ENCODE results near the gene UCK1. TPM values are rescaled to one million over a fixed set of nuclear protein-coding genes. Genes with fewer than 3 reads are reported as not detected.

The UCK1 gene
- total and polyA plus RNA-seq, 10 of the 15 experiments (the other 5 are each of a cell fraction or from before 2014, with no cell fraction given): 0.31 to 27.0 (median 18.7) TPM

DNA sequence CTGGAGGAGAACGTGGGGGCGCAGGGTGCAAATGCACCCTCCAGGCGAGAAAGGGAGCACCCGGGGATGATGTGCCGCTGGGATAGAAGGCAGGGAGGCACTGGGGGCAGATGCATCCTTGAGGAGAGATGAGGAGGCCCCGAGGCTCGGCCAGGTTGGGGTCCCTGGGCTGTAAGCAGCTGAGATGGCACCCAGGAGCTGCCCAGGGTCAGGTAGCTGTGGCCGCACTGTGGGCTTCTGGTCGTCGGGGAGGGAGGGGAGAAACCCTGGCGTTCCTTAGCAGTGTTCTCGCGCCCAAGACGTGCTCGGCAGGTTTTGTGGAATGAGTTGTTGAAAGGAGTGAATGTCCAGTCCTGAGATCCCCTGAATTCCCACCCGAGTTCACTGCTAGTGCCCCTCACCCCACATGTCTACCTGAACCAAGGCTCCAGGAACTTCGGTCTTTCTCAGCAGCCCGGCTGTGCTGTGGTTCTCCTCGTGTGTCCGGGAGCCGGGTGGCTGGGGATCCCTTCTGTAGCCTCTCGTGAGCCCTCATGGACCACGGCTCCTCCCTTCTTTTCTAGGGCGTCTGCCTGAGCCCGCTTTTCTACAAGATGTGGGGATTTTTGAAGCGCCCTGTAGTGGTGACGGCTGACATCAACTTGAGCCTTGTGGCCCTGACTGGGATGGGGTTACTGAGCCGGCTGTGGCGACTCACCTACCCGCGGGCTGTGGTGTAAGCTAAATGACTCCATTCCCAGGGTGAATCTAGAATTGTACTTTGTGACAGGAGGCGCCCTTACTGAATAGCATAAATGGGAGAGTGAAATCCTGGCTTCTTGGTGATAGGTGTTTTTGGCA is 27.2 kb downstream of the UCK1 start:
- H3K4me3 ChIP-seq: peak overlapping the region; percentile 90
- ChIA-PET POLR2A (interaction anchor here (0.5 to 0.7 kb wide), 2 partner anchors 130 to 234 kb away, joined by 3 read pairs; no protein-coding TSS in a partner anchor), RAD21 (ENCODE audit: unreplicated experiment) (interaction anchor here (0.6 kb wide), 1 partner anchor 174 kb away, joined by 3 read pairs; no protein-coding TSS in a partner anchor), SMC1A (ENCODE audit: uncharacterized antibody, unreplicated experiment) (interaction anchor here (0.6 kb wide), 1 partner anchor 137 kb away, joined by 4 read pairs; no protein-coding TSS in a partner anchor), CTCF (interaction anchor here (0.7 to 1.1 kb wide), 5 partner anchors 131 to 252 kb away, joined by 3 to 4 read pairs (median 3); no protein-coding TSS in a partner anchor)
- H3K79me2 ChIP-seq (ENCODE audit: control insufficient read depth, insufficient read depth, low read length): peaks cover 5% of the 10 kb centered on the region
- H3K27me3 ChIP-seq (replicated peaks in 1 of 2; ENCODE audit: control insufficient read depth in 2 of 2, insufficient read depth in 2 of 2, low read length in 1 of 2): no peaks in the 10 kb centered on the region
- DNase-seq (ENCODE audit: low read depth, low spot score) (no peak), FAIRE-seq (peak; percentile 66), ATAC-seq (peak; percentile 66)
- in situ Hi-C loops (cut with MboI) (no loop called here), intact Hi-C loops (cut with micrococcal nuclease; ENCODE audit: unreplicated experiment) (loop anchor here (1.0 to 2.0 kb wide), 2 partner anchors 27 to 243 kb away; partner anchors contain the start of gene UCK1)
- H3K27ac ChIP-seq (ENCODE audit: control insufficient read depth, insufficient read depth): no peak overlapping the region; the same call in 1 of the 2 replicates
- H3K4me1 ChIP-seq (ENCODE audit: control insufficient read depth, insufficient read depth, low read length): peaks cover 8% of the 10 kb centered on the region
- H3K36me3 ChIP-seq (ENCODE audit: control insufficient read depth in 2 of 2, insufficient read depth in 2 of 2, low read length in 1 of 2): peaks cover 0 to 5% of the 10 kb centered on the region in 2 experiments; a peak in 3 of 4 replicates
- no TSS peak for BruUV-seq (replicated peaks)
- peak overlapping the region; percentile 74 for H3K9ac ChIP-seq (ENCODE audit: control insufficient read depth, insufficient read depth, low read length)
- H3K9me3 ChIP-seq (replicated peaks; ENCODE audit: control insufficient read depth, insufficient read depth, low read length): no peaks in the 10 kb centered on the region
- TF ChIP-seq CREM (IDR thresholded peaks at IDR 0.05; ENCODE audit: low read depth): 0 out of 2 replicates have a peak, but pooled peaks have one; percentile 14
- 0 out of 2 replicates have a peak, but pooled peaks have one; percentile 21 for TF ChIP-seq CREB1 (IDR thresholded peaks at IDR 0.05; ENCODE audit: low read depth)
- peak; percentile 19; the same call in 1 of the 2 replicates for TF ChIP-seq RAD21 (IDR thresholded peaks at IDR 0.05; ENCODE audit: insufficient read depth, low read depth, low read length)
- TF ChIP-seq RUNX3 (IDR thresholded peaks at IDR 0.05; ENCODE audit: low read length): peak; percentile 47
- TF ChIP-seq, protein P1, sequence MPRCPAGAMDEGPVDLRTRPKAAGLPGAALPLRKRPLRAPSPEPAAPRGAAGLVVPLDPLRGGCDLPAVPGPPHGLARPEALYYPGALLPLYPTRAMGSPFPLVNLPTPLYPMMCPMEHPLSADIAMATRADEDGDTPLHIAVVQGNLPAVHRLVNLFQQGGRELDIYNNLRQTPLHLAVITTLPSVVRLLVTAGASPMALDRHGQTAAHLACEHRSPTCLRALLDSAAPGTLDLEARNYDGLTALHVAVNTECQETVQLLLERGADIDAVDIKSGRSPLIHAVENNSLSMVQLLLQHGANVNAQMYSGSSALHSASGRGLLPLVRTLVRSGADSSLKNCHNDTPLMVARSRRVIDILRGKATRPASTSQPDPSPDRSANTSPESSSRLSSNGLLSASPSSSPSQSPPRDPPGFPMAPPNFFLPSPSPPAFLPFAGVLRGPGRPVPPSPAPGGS (IDR thresholded peaks at IDR 0.05; ENCODE audit: borderline replicate concordance, insufficient read depth, low read depth, low read length, poor library complexity, severe bottlenecking): no peak
- TF ChIP-seq HDAC2 (IDR thresholded peaks at IDR 0.05): no peak
- TF ChIP-seq, protein P2, sequence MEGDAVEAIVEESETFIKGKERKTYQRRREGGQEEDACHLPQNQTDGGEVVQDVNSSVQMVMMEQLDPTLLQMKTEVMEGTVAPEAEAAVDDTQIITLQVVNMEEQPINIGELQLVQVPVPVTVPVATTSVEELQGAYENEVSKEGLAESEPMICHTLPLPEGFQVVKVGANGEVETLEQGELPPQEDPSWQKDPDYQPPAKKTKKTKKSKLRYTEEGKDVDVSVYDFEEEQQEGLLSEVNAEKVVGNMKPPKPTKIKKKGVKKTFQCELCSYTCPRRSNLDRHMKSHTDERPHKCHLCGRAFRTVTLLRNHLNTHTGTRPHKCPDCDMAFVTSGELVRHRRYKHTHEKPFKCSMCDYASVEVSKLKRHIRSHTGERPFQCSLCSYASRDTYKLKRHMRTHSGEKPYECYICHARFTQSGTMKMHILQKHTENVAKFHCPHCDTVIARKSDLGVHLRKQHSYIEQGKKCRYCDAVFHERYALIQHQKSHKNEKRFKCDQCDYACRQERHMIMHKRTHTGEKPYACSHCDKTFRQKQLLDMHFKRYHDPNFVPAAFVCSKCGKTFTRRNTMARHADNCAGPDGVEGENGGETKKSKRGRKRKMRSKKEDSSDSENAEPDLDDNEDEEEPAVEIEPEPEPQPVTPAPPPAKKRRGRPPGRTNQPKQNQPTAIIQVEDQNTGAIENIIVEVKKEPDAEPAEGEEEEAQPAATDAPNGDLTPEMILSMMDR (IDR thresholded peaks at IDR 0.05 in 2 of 3, conservative IDR thresholded peaks at IDR 0.05 in 1 of 3; ENCODE audit: control insufficient read depth in 2 of 3, extremely low read depth in 1 of 3, insufficient read depth in 1 of 3, low read depth in 3 of 3, low read length in 3 of 3): peak in 1 of 3 experiments; percentile 14; a peak in 1 of 6 replicates
- 0 out of 2 replicates have a peak, but pooled peaks have one; percentile 10 for TF ChIP-seq RFX5 (IDR thresholded peaks at IDR 0.05; ENCODE audit: low read depth, low read length)
- H4K20me1 ChIP-seq (ENCODE audit: control insufficient read depth, insufficient read depth): no peaks in the 10 kb centered on the region
- H2AFZ ChIP-seq (ENCODE audit: control insufficient read depth, low read depth, low read length): peak overlapping the region; percentile 96
- whole genome bisulfite sequencing (ENCODE audit: insufficient coverage, insufficient replicate concordance, low lambda C conversion rate, missing lambda C conversion rate): 12% methylated on average over 32 of the region's 32 CpGs
- H3K4me2 ChIP-seq (ENCODE audit: control insufficient read depth, insufficient read depth): peak overlapping the region; percentile 99
